Osteocyte (in vitro differentiated cells): Measurements from ENCODE around the gene ANKRD49. TPM values are rescaled to one million over a fixed set of nuclear protein-coding genes. Genes with fewer than 3 reads are reported as not detected.

ENCODE experiments used
- DNase-seq: peaks from one replicate; pipeline ENCODE4 v3.0.0; 2021; ENCODE audit warnings: mixed read lengths; ENCODE audit not compliant: unreplicated experiment; ENCODE audit errors: extremely low spot score
- H3K27ac Mint-ChIP-seq: one replicate; pipeline ENCODE4 v1.8.0; 2021; ENCODE audit warnings: mild to moderate bottlenecking, mixed read lengths; ENCODE audit not compliant: unreplicated experiment
- H3K27me3 Mint-ChIP-seq: one replicate; pipeline ENCODE4 v1.8.0; 2021; ENCODE audit warnings: mixed read lengths; ENCODE audit not compliant: unreplicated experiment
- H3K36me3 Mint-ChIP-seq: one replicate; pipeline ENCODE4 v1.8.0; 2021; ENCODE audit warnings: mixed read lengths; ENCODE audit not compliant: unreplicated experiment
- H3K4me1 Mint-ChIP-seq: one replicate; pipeline ENCODE4 v1.8.0; 2021; ENCODE audit warnings: mixed read lengths; ENCODE audit not compliant: unreplicated experiment
- H3K4me3 Mint-ChIP-seq: one replicate; pipeline ENCODE4 v1.8.0; 2021; ENCODE audit warnings: mild to moderate bottlenecking, moderate library complexity, mixed read lengths; ENCODE audit not compliant: unreplicated experiment
- H3K9me3 Mint-ChIP-seq: one replicate; pipeline ENCODE4 v1.8.0; 2021; ENCODE audit warnings: mixed read lengths; ENCODE audit not compliant: unreplicated experiment
- CTCF ChIP-seq: fragments of 200-600 bp; sonication (generic); IDR thresholded peaks from 2 replicates; pipeline ENCODE4 v1.5.0; 2021; ENCODE audit warnings: antibody characterized with exemption, mild to moderate bottlenecking, moderate library complexity
- total RNA-seq: library from RNA; stranded (reverse); gene quantifications from 2 replicates; pipeline ENCODE4 v1.2.1, GENCODE V29; 2021

ANKRD49 gene
- total RNA-seq, 1 donor from 2014 or later: 11.3 TPM

GRCh38 chr11:94544646-94545263 lies 51.0 kb downstream of the ANKRD49 start:
- no peak overlapping the region for H3K27ac Mint-ChIP-seq
- H3K4me1 Mint-ChIP-seq: peaks cover 34% of the 10 kb centered on the region
- no peaks in the 10 kb centered on the region for H3K36me3 Mint-ChIP-seq
- H3K9me3 Mint-ChIP-seq: no peaks in the 10 kb centered on the region
- DNase-seq: peak; percentile 83
- H3K4me3 Mint-ChIP-seq: peak overlapping the region; percentile 70
- no peak for TF ChIP-seq CTCF
- H3K27me3 Mint-ChIP-seq: no peaks in the 10 kb centered on the region

- no peaks in the 10 kb centered on the region for H3K27me3 Mint-ChIP-seq
- peak; percentile 85 for DNase-seq
- H3K4me1 Mint-ChIP-seq: peaks cover 36% of the 10 kb centered on the region
- no peak for TF ChIP-seq CTCF
- peak overlapping the region; percentile 70 for H3K4me3 Mint-ChIP-seq
- peak overlapping the region; percentile 15 for H3K27ac Mint-ChIP-seq
- no peaks in the 10 kb centered on the region for H3K9me3 Mint-ChIP-seq
- H3K36me3 Mint-ChIP-seq: no peaks in the 10 kb centered on the region
Measured at GRCh38 chr11:94545264-94546161, 51.7 kb downstream of the ANKRD49 start.

GRCh38 chr11:94546162-94546470 lies 52.3 kb downstream of the ANKRD49 start:
- H3K27ac Mint-ChIP-seq: no peak overlapping the region
- H3K36me3 Mint-ChIP-seq: no peaks in the 10 kb centered on the region
- no peak for DNase-seq
- no peaks in the 10 kb centered on the region for H3K9me3 Mint-ChIP-seq
- no peaks in the 10 kb centered on the region for H3K27me3 Mint-ChIP-seq
- H3K4me3 Mint-ChIP-seq: peak overlapping the region; percentile 70
- TF ChIP-seq CTCF: no peak
- H3K4me1 Mint-ChIP-seq: peaks cover 36% of the 10 kb centered on the region

GRCh38 chr11:94546886-94547285 lies 53.1 kb downstream of the ANKRD49 start:
- Mint-ChIP-seq H3K27me3 (no peaks in the 10 kb centered on the region), H3K9me3 (no peaks in the 10 kb centered on the region), H3K36me3 (no peaks in the 10 kb centered on the region), H3K4me1 (peaks cover 36% of the 10 kb centered on the region), H3K4me3 (peak overlapping the region; percentile 42), H3K27ac (no peak overlapping the region)
- no peak for DNase-seq
- no peak for TF ChIP-seq CTCF

- H3K4me1 Mint-ChIP-seq: peaks cover 26% of the 10 kb centered on the region
- no peaks in the 10 kb centered on the region for H3K9me3 Mint-ChIP-seq
- H3K27ac Mint-ChIP-seq: no peak overlapping the region
- TF ChIP-seq CTCF: no peak
- H3K4me3 Mint-ChIP-seq: no peak overlapping the region
- H3K27me3 Mint-ChIP-seq: no peaks in the 10 kb centered on the region
- no peaks in the 10 kb centered on the region for H3K36me3 Mint-ChIP-seq
- no peak for DNase-seq
Measured at GRCh38 chr11:94549146-94549545, 55.4 kb downstream of the ANKRD49 start.
